HEK293T (cell line): Measurements from ENCODE around the gene TOMM22.

Experiments
- CTCF ChIA-PET: fragments of 350-600 bp; formaldehyde crosslinking; extraction: SDS; loops from one replicate; lab custom pipeline; 2021; ENCODE audit warnings: antibody characterized with exemption, inconsistent platforms; lab: Yijun Ruan, JAX
- POLR2A ChIA-PET: fragments of 350-600 bp; formaldehyde crosslinking; extraction: SDS; loops from one replicate; lab custom pipeline; 2020; ENCODE audit warnings: antibody characterized with exemption, inconsistent platforms; lab: Yijun Ruan, JAX
- DNase-seq: peaks from one replicate; pipeline ENCODE4 v3.0.0; 2012; ENCODE audit warnings: mixed read lengths; ENCODE audit errors: extremely low spot score
- ARNT ChIP-seq: fragments of 450-650 bp; IDR thresholded peaks from 2 replicates; pipeline ENCODE4 v1.6.1; 2017; ENCODE audit warnings: mild to moderate bottlenecking
- BHLHE40 ChIP-seq: fragments of 450-650 bp; IDR thresholded peaks from 2 replicates; pipeline ENCODE4 v1.6.1; 2016; ENCODE audit warnings: mild to moderate bottlenecking, moderate library complexity, borderline replicate concordance
- CTBP1 ChIP-seq: fragments of 450-650 bp; IDR thresholded peaks from 2 replicates; pipeline ENCODE4 v1.6.1; 2016; ENCODE audit warnings: borderline replicate concordance
- ELF4 ChIP-seq: fragments of 450-650 bp; IDR thresholded peaks from 2 replicates; pipeline ENCODE4 v1.6.1; 2017; ENCODE audit warnings: antibody characterized with exemption
- FOXA1 ChIP-seq: fragments of 450-650 bp; IDR thresholded peaks from 2 replicates; pipeline ENCODE4 v1.6.1; 2016; ENCODE audit warnings: mild to moderate bottlenecking
- FOXK2 ChIP-seq: fragments of 450-650 bp; IDR thresholded peaks from 2 replicates; pipeline ENCODE4 v1.6.1; 2016; ENCODE audit warnings: mild to moderate bottlenecking
- FOXM1 ChIP-seq: fragments of 450-650 bp; IDR thresholded peaks from 2 replicates; pipeline ENCODE4 v1.6.1; 2017; ENCODE audit warnings: mild to moderate bottlenecking, borderline replicate concordance
- HDGF ChIP-seq: fragments of 450-650 bp; IDR thresholded peaks from 2 replicates; pipeline ENCODE4 v1.6.1; 2017; ENCODE audit warnings: antibody characterized with exemption, borderline replicate concordance
- L3MBTL2 ChIP-seq: fragments of 450-650 bp; conservative IDR thresholded peaks from 2 replicates; pipeline ENCODE4 v1.6.1; 2016; ENCODE audit warnings: mild to moderate bottlenecking
- LEF1 ChIP-seq: fragments of 450-650 bp; IDR thresholded peaks from 2 replicates; pipeline ENCODE4 v1.6.1; 2017; ENCODE audit warnings: mild to moderate bottlenecking, borderline replicate concordance
- NFRKB ChIP-seq: fragments of 450-650 bp; IDR thresholded peaks from 2 replicates; pipeline ENCODE4 v1.6.1; 2016; ENCODE audit warnings: mild to moderate bottlenecking, moderate library complexity
- SP1 ChIP-seq: fragments of 450-650 bp; IDR thresholded peaks from 2 replicates; pipeline ENCODE4 v1.6.1; 2017
- SUZ12 ChIP-seq: fragments of 450-650 bp; IDR thresholded peaks from 2 replicates; pipeline ENCODE4 v1.6.1; 2016; ENCODE audit warnings: mild to moderate bottlenecking
- TARDBP ChIP-seq: fragments of 450-650 bp; IDR thresholded peaks from 2 replicates; pipeline ENCODE4 v1.6.1; 2016
- ZNF384 ChIP-seq: fragments of 450-650 bp; IDR thresholded peaks from 2 replicates; pipeline ENCODE4 v1.6.1; 2016
- TF ChIP-seq, protein P1 (sequence below): fragments of 450-650 bp; IDR thresholded peaks from 2 replicates; pipeline ENCODE4 v1.6.1; 2016

TOMM22 gene

DNA sequence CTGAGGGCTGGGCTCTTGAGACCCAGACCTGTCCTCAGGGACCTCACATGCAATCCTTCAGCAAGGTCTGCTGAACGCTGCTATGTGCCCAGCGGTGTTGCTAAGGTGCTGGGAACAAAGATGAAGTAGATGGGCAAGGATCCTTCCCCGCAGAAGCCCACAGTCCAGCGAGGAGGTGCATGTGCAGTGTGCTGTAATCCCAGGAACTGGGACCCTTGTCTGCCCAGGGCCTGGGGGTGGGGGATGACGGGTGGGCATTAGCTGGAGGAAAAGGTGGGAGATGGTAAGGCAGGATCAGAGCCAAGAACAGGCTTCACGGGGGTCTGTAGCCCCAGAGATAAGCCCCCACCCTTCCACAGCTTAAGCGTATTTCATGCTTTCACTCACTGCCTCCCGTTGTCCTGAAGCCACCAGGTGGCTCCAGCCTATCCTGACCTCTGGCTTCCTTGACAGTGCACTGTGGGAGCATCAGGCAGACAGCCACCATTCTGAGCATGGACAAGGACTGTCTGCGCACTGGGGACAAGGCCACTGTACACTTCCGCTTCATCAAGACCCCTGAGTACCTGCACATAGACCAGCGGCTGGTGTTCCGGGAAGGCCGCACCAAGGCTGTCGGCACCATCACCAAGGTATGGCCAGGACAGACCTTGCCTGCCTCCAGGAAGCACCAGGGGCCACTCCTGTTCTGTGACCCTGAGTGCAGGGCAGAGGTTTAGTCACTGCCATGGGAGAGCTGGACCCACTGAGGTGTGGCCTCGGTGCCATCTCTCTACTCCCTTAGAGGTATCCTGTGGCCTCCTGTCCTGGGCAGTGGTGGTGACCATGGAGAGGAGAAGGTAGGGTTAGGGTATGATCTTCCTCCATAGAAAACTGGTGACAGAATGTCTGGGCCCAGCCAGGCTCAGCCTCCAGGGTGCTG is 46.0 kb downstream of the TOMM22 start:
- no peak for TF ChIP-seq SUZ12
- no peak for TF ChIP-seq FOXA1
- TF ChIP-seq, protein P1, sequence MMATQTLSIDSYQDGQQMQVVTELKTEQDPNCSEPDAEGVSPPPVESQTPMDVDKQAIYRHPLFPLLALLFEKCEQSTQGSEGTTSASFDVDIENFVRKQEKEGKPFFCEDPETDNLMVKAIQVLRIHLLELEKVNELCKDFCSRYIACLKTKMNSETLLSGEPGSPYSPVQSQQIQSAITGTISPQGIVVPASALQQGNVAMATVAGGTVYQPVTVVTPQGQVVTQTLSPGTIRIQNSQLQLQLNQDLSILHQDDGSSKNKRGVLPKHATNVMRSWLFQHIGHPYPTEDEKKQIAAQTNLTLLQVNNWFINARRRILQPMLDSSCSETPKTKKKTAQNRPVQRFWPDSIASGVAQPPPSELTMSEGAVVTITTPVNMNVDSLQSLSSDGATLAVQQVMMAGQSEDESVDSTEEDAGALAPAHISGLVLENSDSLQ, result no peak
- no peak for TF ChIP-seq LEF1
- no peak for TF ChIP-seq ARNT
- no peak for TF ChIP-seq HDGF
- TF ChIP-seq NFRKB, result no peak
- TF ChIP-seq ZNF384, result no peak
- no peak for TF ChIP-seq BHLHE40
- no peak for TF ChIP-seq FOXK2
- TF ChIP-seq ELF4, result no peak
- no peak for TF ChIP-seq TARDBP
- TF ChIP-seq L3MBTL2, result no peak
- no peak for TF ChIP-seq CTBP1
- TF ChIP-seq SP1, result no peak
- TF ChIP-seq FOXM1, result no peak
- no peak for DNase-seq
- POLR2A ChIA-PET, result no interaction called here
- CTCF ChIA-PET, result interaction anchor here (0.7 kb wide), 1 partner anchor 1238 kb away, joined by 3 read pairs; no protein-coding TSS in a partner anchor

- TF ChIP-seq BHLHE40, result no peak
- no peak for TF ChIP-seq SP1
- no peak for TF ChIP-seq LEF1
- TF ChIP-seq CTBP1, result no peak
- TF ChIP-seq FOXM1, result no peak
- CTCF ChIA-PET, result no interaction called here
- no peak for DNase-seq
- POLR2A ChIA-PET, result no interaction called here
Measured at GRCh38 chr22:38728871-38729796, 47.4 kb downstream of the TOMM22 start.

- POLR2A ChIA-PET, result no interaction called here
- DNase-seq, result no peak
- TF ChIP-seq BHLHE40, result no peak
- no peak for TF ChIP-seq FOXA1
- TF ChIP-seq NFRKB, result no peak
- TF ChIP-seq L3MBTL2, result no peak
- no peak for TF ChIP-seq LEF1
- TF ChIP-seq, protein P1, result no peak
- no peak for TF ChIP-seq SUZ12
- no peak for TF ChIP-seq SP1
- TF ChIP-seq FOXM1, result no peak
- no peak for TF ChIP-seq ARNT
- no peak for TF ChIP-seq HDGF
- no peak for TF ChIP-seq ELF4
- TF ChIP-seq CTBP1, result no peak
- TF ChIP-seq ZNF384, result no peak
- TF ChIP-seq FOXK2, result no peak
- CTCF ChIA-PET, result no interaction called here
Measured at GRCh38 chr22:38729946-38730345, 48.2 kb downstream of the TOMM22 start.

DNA sequence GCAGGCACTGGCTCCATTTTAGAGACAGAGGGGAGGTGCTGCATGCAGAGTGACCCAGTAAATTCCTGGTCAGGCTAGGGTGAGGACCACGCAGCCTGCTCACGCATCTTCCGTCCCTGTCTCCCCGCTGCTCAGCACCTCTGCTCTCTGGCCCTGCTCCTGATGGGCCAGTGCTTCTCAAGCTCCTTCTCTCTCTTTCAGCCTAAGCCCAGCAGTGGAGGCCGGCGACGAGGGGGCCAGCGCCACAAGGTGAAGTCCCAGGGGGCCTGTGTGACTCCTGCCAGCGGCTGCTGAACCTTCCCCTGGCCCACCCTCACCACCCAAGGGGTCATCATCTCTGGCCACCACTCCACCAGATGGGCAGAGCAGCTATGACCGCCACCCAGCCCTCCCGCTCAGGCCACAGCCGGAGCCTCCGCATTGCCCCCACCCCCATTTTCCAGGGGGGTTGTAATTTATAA is 48.7 kb downstream of the TOMM22 start:
- CTCF ChIA-PET, result interaction anchor here (1.1 kb wide), 1 partner anchor 9 kb away, joined by 3 read pairs; no protein-coding TSS in a partner anchor
- POLR2A ChIA-PET, result no interaction called here
- TF ChIP-seq ELF4 (no peak), TARDBP (no peak), FOXA1 (no peak), ARNT (no peak), FOXK2 (no peak), NFRKB (no peak), HDGF (no peak), FOXM1 (no peak), SP1 (no peak), CTBP1 (no peak), L3MBTL2 (no peak), ZNF384 (no peak), LEF1 (no peak)
- TF ChIP-seq, protein P1, result no peak
- no peak for DNase-seq

- POLR2A ChIA-PET, result interaction anchor here (1.4 to 1.9 kb wide), 2 partner anchors 10 to 24 kb away, joined by 3 to 6 read pairs; no protein-coding TSS in a partner anchor
- CTCF ChIA-PET, result interaction anchor here (1.1 kb wide), 1 partner anchor 10 kb away, joined by 3 read pairs; no protein-coding TSS in a partner anchor
- TF ChIP-seq ARNT (no peak), ELF4 (no peak), SUZ12 (no peak), TARDBP (no peak), CTBP1 (no peak), SP1 (no peak), ZNF384 (no peak), L3MBTL2 (no peak), BHLHE40 (no peak), HDGF (no peak), NFRKB (no peak), FOXK2 (no peak), FOXM1 (no peak), FOXA1 (no peak), LEF1 (no peak)
- TF ChIP-seq, protein P1, result no peak
- no peak for DNase-seq
Measured at GRCh38 chr22:38731703-38732161, 50.0 kb downstream of the TOMM22 start.
